GDM1 (cell line): ENCODE results near the gene SLC35F1.

Source experiments
- DNase-seq: peaks from one replicate; lab custom pipeline; 2025; lab: John Stamatoyannopoulos, UW

Gene SLC35F1

GRCh38 chr6:118280210-118280609 lies 373.1 kb downstream of the SLC35F1 start:
- no peak for DNase-seq

DNA sequence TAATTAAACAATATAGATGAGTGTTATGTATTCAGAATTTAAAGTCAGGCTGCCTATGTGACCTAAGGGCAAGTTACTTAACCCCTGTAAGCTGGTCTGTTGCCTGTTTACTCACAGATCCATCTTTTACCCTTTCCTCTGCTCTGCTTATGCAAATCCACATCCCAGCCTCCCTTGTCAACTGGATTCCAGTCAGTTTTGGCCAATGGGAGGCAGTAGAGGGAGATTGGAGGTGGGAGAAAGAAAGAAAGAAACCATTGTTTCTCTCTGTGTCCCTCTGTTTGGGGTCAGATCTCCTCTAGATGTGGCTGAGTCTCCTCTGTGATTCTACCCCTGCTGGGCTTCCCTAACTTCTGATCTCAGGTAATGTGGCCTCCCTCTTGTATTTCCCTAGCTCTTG lies 374.2 kb downstream of the SLC35F1 start:
- no peak for DNase-seq

- peak; percentile 41 for DNase-seq
Observed at GRCh38 chr6:118283766-118284165, 376.7 kb downstream of the SLC35F1 start.

GRCh38 chr6:118284736-118285360 lies 377.8 kb downstream of the SLC35F1 start:
- no peak for DNase-seq

- DNase-seq: no peak
Observed at GRCh38 chr6:118285791-118286190, 378.7 kb downstream of the SLC35F1 start.

DNA sequence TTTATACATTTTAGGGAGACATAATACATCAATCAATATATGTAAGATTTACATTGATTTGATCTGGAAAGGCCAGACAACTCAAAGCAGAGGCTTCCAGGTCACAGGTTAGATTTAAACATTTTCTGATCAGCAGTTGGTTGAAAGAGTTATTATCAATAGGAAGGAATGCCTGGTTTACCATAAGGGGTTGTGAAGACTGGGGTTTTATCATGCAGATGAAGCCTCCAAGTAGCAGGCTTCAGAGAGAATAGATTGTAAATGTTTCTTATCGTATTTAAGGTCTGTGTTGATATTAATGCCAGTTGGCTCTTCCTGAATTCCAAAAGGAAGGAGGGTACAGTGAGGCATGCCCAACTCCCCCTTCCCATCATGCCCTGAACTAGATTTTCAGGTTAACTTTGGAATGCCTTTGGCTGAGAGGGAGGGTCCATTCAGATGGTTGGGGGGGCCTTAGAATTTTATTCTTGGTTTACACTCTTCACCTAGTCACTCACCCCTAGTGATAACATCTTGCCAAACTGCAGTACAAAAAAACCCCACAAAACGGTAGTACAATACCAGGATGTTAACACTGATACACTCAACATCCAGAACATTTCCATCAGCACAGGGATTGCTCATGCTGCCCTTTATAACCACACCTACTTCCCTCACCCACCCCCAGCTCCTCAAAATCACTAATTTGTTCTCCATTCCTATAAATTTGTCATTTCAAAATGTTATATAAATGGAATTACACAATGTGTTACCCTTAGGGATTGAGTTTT lies 381.5 kb downstream of the SLC35F1 start:
- no peak for DNase-seq

GRCh38 chr6:118292558-118292957 lies 385.5 kb downstream of the SLC35F1 start:
- no peak for DNase-seq

DNA sequence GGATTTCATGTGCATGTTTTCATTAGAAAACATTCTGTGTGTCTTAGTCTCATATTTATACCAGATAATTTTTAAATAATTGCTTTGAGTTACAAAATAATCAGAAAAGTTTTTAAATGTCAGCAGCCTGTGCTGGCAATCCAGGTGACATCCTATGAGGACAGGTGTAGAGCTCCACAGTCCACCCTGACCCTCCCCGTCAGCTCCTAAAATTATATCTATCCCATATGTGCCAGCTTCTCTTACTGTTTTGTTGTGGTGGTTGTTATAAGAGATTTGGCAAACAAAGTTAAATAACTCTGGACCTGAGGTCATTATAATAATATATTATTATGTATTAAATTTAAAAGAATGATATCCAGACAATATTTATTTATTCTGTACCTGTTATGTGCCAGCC lies 387.8 kb downstream of the SLC35F1 start:
- DNase-seq: no peak

DNA sequence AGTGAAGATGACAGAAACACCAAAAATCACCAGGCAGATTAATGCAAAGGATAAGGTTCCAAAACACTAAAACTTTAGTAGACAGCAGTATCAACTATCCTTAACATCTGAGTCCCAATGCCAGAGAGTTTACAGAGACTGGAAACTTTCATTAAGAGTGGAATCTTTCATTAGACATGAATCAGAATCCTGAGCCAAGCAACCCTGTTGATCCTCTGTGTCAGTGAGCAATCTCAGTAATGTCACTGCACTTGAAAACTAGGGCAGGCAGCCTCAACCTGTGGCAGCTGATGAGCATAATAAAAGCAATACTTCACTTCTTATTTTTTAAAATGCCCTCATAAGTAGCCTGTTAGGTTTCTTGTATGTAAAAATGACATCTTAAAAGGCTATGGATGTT lies 388.3 kb downstream of the SLC35F1 start:
- DNase-seq: no peak

GRCh38 chr6:118296129-118296901 lies 389.3 kb downstream of the SLC35F1 start:
- DNase-seq: no peak

- DNase-seq: no peak
Observed at GRCh38 chr6:118297821-118298220, 390.8 kb downstream of the SLC35F1 start.

- DNase-seq: no peak
Observed at GRCh38 chr6:118298476-118299427, 391.7 kb downstream of the SLC35F1 start.

- no peak for DNase-seq
Observed at GRCh38 chr6:118299457-118299856, 392.4 kb downstream of the SLC35F1 start.

GRCh38 chr6:118304321-118304720 lies 397.3 kb downstream of the SLC35F1 start:
- no peak for DNase-seq

DNA sequence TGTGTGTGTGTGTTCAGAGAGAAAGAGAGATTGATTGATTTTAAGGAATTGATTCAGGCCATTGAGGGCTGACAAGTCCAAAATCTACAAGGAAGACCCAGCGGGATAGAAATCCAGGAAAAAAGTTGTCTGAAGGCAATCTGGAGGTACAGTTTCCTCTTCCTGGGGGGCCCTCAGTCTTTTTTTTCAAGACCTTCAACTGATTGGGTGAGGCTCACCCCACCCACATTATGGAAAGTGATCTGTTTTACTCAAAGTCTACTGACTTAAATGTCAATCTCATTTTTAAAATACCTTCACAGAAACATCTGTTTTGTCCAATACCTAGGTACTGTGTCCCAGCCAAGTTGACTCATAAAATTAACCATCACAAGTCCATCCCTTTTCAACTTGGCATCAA lies 398.0 kb downstream of the SLC35F1 start:
- DNase-seq: no peak

GRCh38 chr6:118306392-118307238 lies 399.6 kb downstream of the SLC35F1 start:
- no peak for DNase-seq

GRCh38 chr6:118307581-118307980 lies 400.5 kb downstream of the SLC35F1 start:
- DNase-seq: no peak

DNA sequence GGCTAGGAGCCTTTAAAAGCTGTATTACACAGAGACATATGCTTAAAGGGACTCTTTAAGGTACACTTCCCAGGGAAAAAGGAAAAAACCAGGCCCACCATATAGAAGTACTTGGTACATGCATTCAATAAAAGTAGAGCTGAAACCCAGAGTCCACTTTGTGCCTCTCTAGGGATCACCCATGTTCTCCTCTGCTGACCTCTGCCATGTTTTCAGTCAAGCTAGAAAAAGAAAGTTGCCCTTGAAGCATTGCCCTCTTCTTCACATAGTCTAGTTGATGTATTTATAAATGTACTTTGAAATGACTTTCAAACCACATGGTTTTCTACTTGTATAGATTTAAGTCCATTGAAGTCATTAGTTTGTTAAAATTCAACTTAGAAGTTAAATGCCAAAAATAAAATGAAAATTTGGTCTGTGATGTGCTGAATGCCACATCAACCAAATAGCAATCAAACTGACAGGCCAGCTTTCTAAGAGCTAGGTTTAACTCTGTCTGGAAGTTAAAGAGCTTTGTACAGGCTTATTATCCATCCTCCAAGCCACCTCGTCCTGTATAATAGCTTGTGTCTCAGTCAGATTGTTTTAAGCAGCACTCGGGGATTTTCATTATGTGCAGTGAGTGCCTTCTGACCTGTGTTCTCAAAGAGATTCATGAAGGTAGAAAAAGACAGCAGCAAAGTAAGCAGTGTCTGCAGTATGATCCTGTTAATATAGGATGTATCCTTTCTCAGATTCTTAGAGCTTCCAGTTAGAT lies 402.5 kb downstream of the SLC35F1 start:
- DNase-seq: no peak

GRCh38 chr6:118313208-118313607 lies 406.1 kb downstream of the SLC35F1 start:
- DNase-seq: no peak

DNA sequence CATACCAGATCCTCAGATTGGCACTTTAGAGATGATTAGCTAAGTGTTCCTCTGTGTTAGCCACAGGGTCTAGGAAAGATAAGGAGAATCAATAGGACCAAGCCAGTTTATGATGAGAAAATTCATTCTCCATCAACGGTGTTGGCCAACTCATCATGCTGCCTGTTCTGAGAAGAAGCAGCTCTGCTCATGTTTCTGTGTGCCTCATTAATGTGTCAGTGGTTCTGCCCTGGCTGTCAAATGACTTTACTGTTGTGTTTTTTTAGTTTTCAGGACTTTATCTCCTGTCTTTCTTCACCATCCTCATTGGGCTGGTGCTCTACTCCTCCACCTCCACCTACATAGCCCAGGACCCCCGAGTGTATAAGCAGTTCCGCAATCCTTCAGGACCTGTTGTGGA lies 406.7 kb downstream of the SLC35F1 start:
- no peak for DNase-seq
